ENCODE data around the gene GLS. TPM values are rescaled to one million over a fixed set of nuclear protein-coding genes. Genes with fewer than 3 reads are reported as not detected.
"Not testable (repeated sequence)": the region's sequence is repeated elsewhere in the genome, so short reads cannot be mapped to it uniquely, and the experiment has no call there.

The GLS gene
- total RNA-seq, 3 donors from 2014 or later: 96.7 to 157 (median 133) TPM

- H3K4me3 ChIP-seq: peak overlapping the region; percentile 82 to 94 (median 86)
- no peaks in the 10 kb centered on the region for H3K36me3 ChIP-seq
- intact Hi-C loops (cut with DNase I; ENCODE audit: low total_unique reads): no loop called here
- DNase-seq (ENCODE audit: low spot score in 2 of 2): peak; percentile 55 to 76
- H3K4me1 ChIP-seq: no peaks in the 10 kb centered on the region
- H3K9me3 ChIP-seq: no peaks in the 10 kb centered on the region
- H3K27me3 ChIP-seq: no peaks in the 10 kb centered on the region
- H3K27ac ChIP-seq: peak overlapping the region; percentile 90 to 95
- TF ChIP-seq POLR2A (IDR thresholded peaks at IDR 0.05): peak; percentile 18
- peak; percentile 44 to 74 (median 63) for TF ChIP-seq POLR2AphosphoS5 (IDR thresholded peaks at IDR 0.05)
- no peak for TF ChIP-seq CTCF (IDR thresholded peaks at IDR 0.05)
Observed at GRCh38 chr2:190881598-190882410, 1.2 kb downstream of the GLS start.

- DNase-seq (ENCODE audit: low spot score in 2 of 2): no peak
- intact Hi-C loops (cut with DNase I; ENCODE audit: low total_unique reads): no loop called here
- peak overlapping the region; percentile 90 to 95 for H3K27ac ChIP-seq
- H3K4me1 ChIP-seq: no peaks in the 10 kb centered on the region
- H3K27me3 ChIP-seq: no peaks in the 10 kb centered on the region
- no peak for TF ChIP-seq POLR2A (IDR thresholded peaks at IDR 0.05)
- TF ChIP-seq POLR2AphosphoS5 (IDR thresholded peaks at IDR 0.05): no peak
- TF ChIP-seq CTCF (IDR thresholded peaks at IDR 0.05): no peak
- H3K4me3 ChIP-seq: peak overlapping the region; percentile 82 to 94 (median 86)
- H3K36me3 ChIP-seq: no peaks in the 10 kb centered on the region
- H3K9me3 ChIP-seq: no peaks in the 10 kb centered on the region
Observed at GRCh38 chr2:190882411-190882766, 1.8 kb downstream of the GLS start.

- Histone ChIP-seq H3K27ac (peak overlapping the region; percentile 90 to 95), H3K36me3 (no peaks in the 10 kb centered on the region), H3K4me1 (no peaks in the 10 kb centered on the region), H3K27me3 (no peaks in the 10 kb centered on the region), H3K9me3 (no peaks in the 10 kb centered on the region), H3K4me3 (peak overlapping the region; percentile 82 to 94 (median 86))
- TF ChIP-seq POLR2AphosphoS5 (IDR thresholded peaks at IDR 0.05) (no peak), POLR2A (IDR thresholded peaks at IDR 0.05) (no peak), CTCF (IDR thresholded peaks at IDR 0.05) (no peak)
- intact Hi-C loops (cut with DNase I; ENCODE audit: low total_unique reads): no loop called here
- DNase-seq (ENCODE audit: low spot score in 2 of 2): no peak
Observed at GRCh38 chr2:190882856-190883582, 2.4 kb downstream of the GLS start.

- H3K36me3 ChIP-seq; H3K9me3 ChIP-seq; DNase-seq (ENCODE audit: low spot score in 2 of 2); H3K4me3 ChIP-seq; H3K27me3 ChIP-seq; intact Hi-C loops (cut with DNase I; ENCODE audit: low total_unique reads); H3K4me1 ChIP-seq: not testable (repeated sequence)
- H3K27ac ChIP-seq: peak overlapping the region in 1 of 2 donors; percentile 25
Observed at GRCh38 chr2:190885844-190886243, 5.2 kb downstream of the GLS start.

GRCh38 chr2:190887089-190887488 lies 6.5 kb downstream of the GLS start:
- H3K27me3 ChIP-seq: no peaks in the 10 kb centered on the region
- DNase-seq (ENCODE audit: low spot score in 2 of 2): no peak
- TF ChIP-seq CTCF (IDR thresholded peaks at IDR 0.05): no peak
- TF ChIP-seq POLR2AphosphoS5 (IDR thresholded peaks at IDR 0.05): no peak
- no peak for TF ChIP-seq POLR2A (IDR thresholded peaks at IDR 0.05)
- H3K27ac ChIP-seq: no peak overlapping the region
- H3K9me3 ChIP-seq: no peaks in the 10 kb centered on the region
- no peak overlapping the region for H3K4me3 ChIP-seq
- intact Hi-C loops (cut with DNase I; ENCODE audit: low total_unique reads): no loop called here
- H3K4me1 ChIP-seq: peaks cover 0 to 6% of the 10 kb centered on the region in 2 donors
- no peaks in the 10 kb centered on the region for H3K36me3 ChIP-seq
